HG03097 (cell line): ENCODE data around the gene FGFBP2.

ENCODE experiments used
- ATAC-seq: cut with Tn5 transposase; IDR thresholded peaks from one replicate; pipeline ENCODE4 v1.9.1; 2021; ENCODE audit not compliant: unreplicated experiment, low FRiP score

The FGFBP2 gene

DNA sequence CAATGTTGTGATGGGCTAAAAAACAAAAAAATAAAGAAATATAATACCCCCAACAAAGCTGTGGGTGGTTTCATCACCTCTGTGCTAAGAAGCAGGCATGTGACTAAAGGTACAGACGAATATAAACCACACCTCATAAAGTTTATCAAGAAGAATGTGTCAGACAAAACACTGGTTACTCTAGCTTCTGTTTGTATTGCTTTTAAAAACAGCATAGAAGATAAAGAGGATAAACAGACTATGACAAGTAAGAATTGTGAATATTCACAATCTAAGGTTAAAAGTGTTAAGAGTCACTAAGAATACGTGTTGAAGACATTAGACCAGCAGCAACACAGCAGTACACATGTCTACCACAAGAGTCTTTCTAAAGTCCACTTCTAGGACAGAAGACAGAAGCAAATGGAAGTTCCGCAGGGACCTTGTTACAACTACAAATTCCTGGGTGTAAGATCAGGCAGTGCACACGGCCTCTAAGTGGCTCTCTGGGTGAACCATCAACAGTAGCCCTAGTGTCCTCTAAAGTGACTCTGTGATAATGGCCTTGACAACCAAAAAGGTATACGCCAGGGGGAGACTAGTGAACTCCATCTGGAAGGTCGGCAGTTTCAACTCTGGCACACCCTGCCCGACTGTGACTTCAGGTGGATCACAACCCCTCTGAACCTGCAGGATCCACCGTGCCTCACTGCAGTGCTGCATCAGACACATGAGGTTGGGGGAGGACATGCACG, 8.3 kb upstream of the FGFBP2 start:
- ATAC-seq, result no peak

GRCh38 chr4:15968551-15969300, 5.8 kb upstream of the FGFBP2 start:
- no peak for ATAC-seq

DNA sequence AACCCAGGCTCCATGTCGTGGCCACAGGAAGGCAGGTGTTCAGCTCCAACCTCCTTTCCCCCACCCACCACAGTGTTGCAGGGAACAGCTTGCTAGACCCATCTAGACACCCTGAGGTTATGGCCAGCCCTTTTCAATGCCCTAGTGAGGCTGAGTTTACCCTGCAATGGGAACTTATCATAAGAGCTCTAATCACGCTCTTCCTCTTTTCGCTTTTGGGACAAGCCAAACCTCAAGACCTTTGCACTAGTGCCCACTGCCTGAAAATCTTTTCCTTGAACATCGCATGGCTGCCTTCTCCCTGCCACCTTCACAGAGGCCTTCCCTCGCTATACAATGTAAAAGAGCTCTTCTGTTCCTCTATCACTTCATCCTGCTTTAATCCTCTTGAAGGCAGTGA, 2.4 kb upstream of the FGFBP2 start:
- ATAC-seq, result no peak

- no peak for ATAC-seq
Observed at GRCh38 chr4:15964159-15964558, 1.2 kb upstream of the FGFBP2 start.

- no peak for ATAC-seq
Observed at GRCh38 chr4:15963576-15963975, 601 bp upstream of the FGFBP2 start.

- no peak for ATAC-seq
Observed at GRCh38 chr4:15961781-15962510, 1.0 kb downstream of the FGFBP2 start.

DNA sequence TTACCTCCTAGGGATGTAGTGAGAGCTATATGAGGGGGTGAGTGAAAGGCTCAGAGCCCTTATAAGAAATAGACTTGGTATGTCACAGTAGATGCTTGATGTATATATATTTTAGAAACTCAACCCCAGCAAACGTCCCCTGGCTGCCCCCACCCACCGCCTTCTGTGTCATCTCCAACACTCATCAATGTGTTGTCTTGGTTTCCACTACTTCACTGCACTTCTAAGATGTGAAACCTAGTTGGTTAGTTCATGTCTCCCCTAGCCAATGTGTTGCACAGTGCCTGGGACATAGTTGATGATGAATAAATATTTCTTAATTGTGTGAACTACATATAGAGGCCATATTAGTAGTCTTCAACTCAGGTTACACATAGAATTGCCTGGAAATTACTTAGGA, 4.4 kb downstream of the FGFBP2 start:
- ATAC-seq, result no peak

GRCh38 chr4:15956179-15956850, 6.7 kb downstream of the FGFBP2 start:
- peak; percentile 91 for ATAC-seq

DNA sequence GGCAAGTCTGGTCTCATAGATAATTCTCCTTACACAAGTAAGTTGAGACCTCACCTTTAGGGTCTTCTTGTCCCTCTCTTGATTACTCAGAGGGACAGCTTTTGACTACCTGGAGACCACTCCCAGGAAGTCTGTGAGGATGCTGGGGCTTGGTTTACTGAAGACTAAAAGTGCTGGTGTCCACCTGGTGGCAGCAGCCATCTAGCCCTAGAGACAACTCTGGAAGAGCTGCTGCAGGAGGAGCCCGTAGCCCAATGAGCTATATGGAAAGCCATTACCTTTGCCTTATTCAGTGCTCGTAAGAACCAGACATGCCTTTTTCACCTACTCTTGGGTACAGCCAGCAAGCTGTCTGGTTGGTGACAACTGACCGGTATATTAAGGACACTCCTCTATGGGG, 7.3 kb downstream of the FGFBP2 start:
- ATAC-seq, result no peak

DNA sequence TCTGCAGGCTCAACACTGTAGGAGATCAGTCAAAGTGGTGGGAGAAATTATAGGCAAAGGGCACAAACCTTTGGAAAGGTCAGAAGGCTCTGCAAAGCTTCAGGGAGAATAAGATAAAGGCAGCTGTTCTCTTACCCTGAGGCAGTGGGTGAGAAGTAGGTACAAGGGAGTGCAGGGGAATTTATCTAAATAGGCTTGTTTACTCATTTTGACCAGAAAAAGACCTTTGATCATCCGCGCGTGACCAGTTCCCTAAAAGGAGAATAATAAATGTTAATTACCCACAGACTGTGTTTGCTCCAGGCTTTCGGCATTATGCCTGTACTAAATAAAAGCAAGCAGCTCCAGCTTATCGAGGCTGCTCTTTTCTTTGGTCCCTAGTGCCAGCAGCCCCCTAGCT, 9.3 kb downstream of the FGFBP2 start:
- ATAC-seq, result no peak

- no peak for ATAC-seq
Observed at GRCh38 chr4:15951781-15952180, 11.2 kb downstream of the FGFBP2 start.

- ATAC-seq, result no peak
Observed at GRCh38 chr4:15948826-15949225, 14.1 kb downstream of the FGFBP2 start.

DNA sequence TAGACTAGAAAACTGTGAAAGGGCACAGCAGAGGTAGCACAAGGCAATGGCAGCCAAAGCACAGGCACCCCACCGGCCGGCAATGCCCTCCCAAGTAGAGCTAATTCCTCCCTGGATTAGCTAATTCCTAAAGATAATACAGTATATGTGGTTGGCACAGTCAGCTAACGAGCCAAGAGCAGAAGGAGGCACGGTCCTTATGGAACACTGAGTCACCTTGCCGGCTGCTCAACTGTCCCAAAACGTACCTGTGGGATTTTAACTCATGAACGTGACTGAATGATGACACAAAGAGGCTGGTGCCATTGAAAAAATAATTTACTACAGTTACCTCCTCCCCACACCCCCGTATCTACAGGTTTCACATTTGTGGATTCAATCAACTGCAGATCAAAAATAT, 15.3 kb downstream of the FGFBP2 start:
- no peak for ATAC-seq

DNA sequence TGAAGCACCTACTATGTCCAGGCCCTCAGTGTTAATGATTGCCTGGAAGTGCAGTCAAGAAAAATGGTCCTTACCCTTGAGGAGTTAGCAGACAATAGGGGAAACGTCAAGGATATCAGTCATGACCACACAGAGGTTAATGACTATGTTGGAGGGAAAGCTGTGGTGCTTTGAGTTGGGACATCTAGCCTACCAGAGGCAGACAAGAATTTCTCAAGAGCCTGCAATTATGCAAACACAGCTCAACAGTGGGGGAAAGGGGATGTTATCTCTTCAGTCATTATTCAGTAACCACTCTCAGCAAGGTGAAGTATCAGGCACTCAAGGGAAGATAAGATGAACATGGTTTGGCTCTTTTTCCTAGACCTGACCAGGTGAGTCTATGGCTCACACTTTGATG, 17.5 kb downstream of the FGFBP2 start:
- no peak for ATAC-seq

DNA sequence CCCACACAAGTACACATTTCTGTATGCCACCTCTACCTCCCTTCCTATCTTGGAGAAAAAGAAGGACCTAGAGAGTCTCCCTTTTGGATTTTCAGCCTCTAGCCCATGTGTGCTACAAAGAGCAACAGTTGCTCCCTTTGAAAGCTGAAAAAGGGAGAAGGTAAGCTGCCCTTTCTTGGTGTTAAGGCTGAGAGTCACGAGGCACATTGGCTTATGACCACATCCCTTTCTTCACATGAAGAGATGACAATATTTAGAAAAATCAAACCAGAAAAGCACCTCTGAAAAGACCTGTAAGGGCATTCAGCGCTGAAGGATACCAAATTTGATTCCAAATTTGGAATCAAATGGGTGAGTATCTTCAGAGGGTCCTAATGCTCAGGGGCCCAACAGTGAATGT, 18.1 kb downstream of the FGFBP2 start:
- ATAC-seq, result no peak

GRCh38 chr4:15942283-15942682, 20.7 kb downstream of the FGFBP2 start:
- no peak for ATAC-seq

- no peak for ATAC-seq
Observed at GRCh38 chr4:15938640-15939039, 24.3 kb downstream of the FGFBP2 start, which contains the start of gene FGFBP1. Gene FGFBP1 (minus strand): TSS chr4:15938740. CDS start chr4:15936632, 2,108 bp downstream.

DNA sequence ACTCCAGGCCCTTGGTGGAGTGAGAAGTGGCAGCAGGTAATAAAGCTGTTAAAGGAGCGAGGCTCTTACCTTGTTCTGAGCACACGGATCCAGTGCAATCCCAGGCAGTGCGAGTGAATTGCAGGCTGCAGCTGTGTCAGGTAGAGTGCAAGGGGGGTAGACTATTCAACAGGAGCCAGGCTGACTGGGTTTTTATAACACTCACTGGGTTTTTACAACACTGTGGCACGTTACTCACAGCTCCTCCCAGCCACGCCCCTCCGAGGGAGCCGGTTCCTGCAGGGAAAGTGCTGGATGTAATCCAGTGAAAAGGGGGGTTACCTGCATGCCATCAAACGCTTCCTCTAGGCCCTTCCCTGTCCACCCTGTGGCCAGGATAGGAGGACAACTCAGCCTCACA, 24.8 kb downstream of the FGFBP2 start:
- no peak for ATAC-seq

GRCh38 chr4:15936495-15936894, 26.5 kb downstream of the FGFBP2 start:
- ATAC-seq, result no peak

DNA sequence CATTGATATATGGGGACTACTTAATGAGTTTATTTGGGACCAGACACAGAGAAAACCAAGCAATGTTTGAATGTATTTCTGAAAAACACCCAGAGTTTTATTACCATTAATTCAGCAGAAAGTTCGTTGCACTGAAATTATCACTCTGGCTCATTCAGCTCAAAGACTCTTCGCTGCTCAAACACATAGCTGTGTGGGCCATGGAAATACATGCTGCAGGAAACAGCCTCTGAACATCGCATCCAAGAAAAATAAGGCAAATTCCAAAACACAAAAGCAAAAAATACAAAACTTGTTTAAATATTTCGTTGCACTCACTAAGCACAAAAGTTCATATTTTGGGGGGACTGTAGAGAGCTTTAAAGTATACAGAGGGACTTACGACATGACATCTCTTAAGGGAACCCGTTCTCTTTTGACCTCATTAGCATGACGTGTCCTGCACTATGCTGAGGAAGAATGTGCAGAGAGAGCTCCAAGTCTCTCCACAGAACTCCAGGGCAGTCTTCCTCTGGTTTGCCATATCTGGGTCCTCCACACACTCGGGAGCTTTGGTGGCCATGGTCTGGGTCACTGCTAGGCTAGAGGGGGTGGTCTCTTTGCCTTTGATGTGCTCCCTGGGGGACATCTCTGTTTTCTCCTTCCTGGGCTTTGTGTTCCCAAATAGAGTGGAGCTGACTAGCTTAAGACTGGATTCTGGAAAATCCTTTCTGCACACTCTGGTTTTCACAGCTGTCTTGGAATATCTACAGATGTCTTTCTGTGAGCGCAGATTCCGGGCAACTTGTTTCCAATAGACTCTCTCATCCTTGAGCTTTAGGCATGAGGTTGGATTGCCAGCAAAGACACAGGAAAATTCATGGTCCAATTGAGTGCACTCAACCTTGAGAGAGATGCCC, 27.2 kb downstream of the FGFBP2 start:
- ATAC-seq, result no peak
